Measurements from ENCODE around the gene SCO2. TPM values are rescaled to one million over a fixed set of nuclear protein-coding genes. Genes with fewer than 3 reads are reported as not detected.
A peak's percentile ranks its signal among the peaks of the same experiment; 100 is the strongest.

Gene SCO2
- total and polyA plus RNA-seq, 2 of the 13 experiments (the other 11 are each of a cell fraction or from before 2014, with no cell fraction given): 0.32 to 3.7 TPM

DNA sequence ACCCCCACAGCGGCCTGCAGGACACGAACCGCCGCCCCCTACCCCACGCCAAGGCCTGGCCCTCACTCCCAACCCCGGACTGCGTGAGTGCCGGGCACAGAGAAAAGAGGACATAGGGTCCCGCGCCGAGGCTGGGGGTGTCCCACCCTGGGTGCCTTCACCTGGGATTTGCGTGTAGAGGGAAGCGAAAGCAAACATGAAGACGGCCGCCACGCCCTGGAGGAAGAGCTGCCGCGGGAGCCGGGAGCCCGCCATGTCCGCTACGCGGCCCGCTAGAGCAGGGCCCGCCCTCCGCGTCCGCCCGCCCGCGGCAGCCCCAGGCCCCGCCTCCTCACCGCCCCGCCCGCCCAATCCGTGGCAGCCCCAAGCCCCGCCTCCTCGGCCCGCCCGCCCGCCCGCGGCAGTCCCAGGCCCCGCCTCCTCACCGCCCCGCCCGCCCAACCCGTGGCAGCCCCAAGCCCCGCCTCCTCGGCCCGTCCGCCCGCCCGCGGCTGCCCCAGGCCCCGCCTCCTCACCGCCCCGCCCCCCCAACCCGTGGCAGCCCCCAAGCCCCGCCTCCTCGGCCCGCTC is 17.9 kb downstream of the SCO2 start, which contains the start of gene LMF2 (continued):
- TF ChIP-seq ZBTB42 (CRISPR knock-in tag; IDR thresholded peaks at IDR 0.05) (no peak), ZNF598 (CRISPR knock-in tag; IDR thresholded peaks at IDR 0.05; ENCODE audit: borderline replicate concordance) (no peak), TBX2 (CRISPR knock-in tag; IDR thresholded peaks at IDR 0.05; ENCODE audit: borderline replicate concordance) (no peak), ZNF563 (CRISPR knock-in tag; IDR thresholded peaks at IDR 0.05) (0 out of 2 replicates have a peak, but pooled peaks have one; percentile 45), NR3C1 (CRISPR knock-in tag; IDR thresholded peaks at IDR 0.05) (no peak), ZNF607 (CRISPR knock-in tag; IDR thresholded peaks at IDR 0.05; ENCODE audit: borderline replicate concordance) (no peak), HIVEP1 (CRISPR knock-in tag; IDR thresholded peaks at IDR 0.05) (no peak), NONO (IDR thresholded peaks at IDR 0.05) (no peak), NONO (CRISPR knock-in tag; conservative IDR thresholded peaks at IDR 0.05) (no peak), ZNF350 (CRISPR knock-in tag; IDR thresholded peaks at IDR 0.05; ENCODE audit: borderline replicate concordance, low read depth) (no peak), HOXA5 (CRISPR knock-in tag; IDR thresholded peaks at IDR 0.05) (0 out of 2 replicates have a peak, but pooled peaks have one; percentile 50), ZNF615 (CRISPR knock-in tag; IDR thresholded peaks at IDR 0.05; ENCODE audit: borderline replicate concordance) (no peak), PHF21A (CRISPR knock-in tag; IDR thresholded peaks at IDR 0.05) (no peak), TCF12 (IDR thresholded peaks at IDR 0.05) (no peak), TCF12 (CRISPR knock-in tag; IDR thresholded peaks at IDR 0.05) (no peak), RBFOX2 (IDR thresholded peaks at IDR 0.05; ENCODE audit: low read depth, low read length) (no peak), TEAD3 (CRISPR knock-in tag; optimal IDR thresholded peaks at IDR 0.05; ENCODE audit: borderline replicate concordance) (no peak), RBM22 (optimal IDR thresholded peaks at IDR 0.05; ENCODE audit: low read length) (no peak), BCL6 (CRISPR knock-in tag; IDR thresholded peaks at IDR 0.05) (no peak), SRSF4 (IDR thresholded peaks at IDR 0.05; ENCODE audit: low read depth, low read length, poor library complexity, severe bottlenecking) (no peak), ZNF878 (CRISPR knock-in tag; IDR thresholded peaks at IDR 0.05) (no peak), ZNF296 (CRISPR knock-in tag; conservative IDR thresholded peaks at IDR 0.05) (no peak), YEATS2 (CRISPR knock-in tag; IDR thresholded peaks at IDR 0.05; ENCODE audit: borderline replicate concordance) (no peak; the same call in 1 of the 2 replicates), ZNF501 (CRISPR knock-in tag; IDR thresholded peaks at IDR 0.05) (no peak; the same call in 1 of the 2 replicates)
- TF ChIP-seq, protein P1, sequence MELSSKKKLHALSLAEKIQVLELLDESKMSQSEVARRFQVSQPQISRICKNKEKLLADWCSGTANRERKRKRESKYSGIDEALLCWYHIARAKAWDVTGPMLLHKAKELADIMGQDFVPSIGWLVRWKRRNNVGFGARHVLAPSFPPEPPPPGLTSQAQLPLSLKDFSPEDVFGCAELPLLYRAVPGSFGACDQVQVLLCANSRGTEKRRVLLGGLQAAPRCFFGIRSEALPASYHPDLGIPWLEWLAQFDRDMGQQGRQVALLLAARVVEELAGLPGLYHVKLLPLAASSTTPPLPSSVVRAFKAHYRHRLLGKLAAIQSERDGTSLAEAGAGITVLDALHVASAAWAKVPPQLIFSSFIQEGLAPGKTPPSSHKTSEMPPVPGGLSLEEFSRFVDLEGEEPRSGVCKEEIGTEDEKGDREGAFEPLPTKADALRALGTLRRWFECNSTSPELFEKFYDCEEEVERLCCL (CRISPR knock-in tag; IDR thresholded peaks at IDR 0.05; ENCODE audit: borderline replicate concordance): no peak; the same call in 1 of the 2 replicates
- TF ChIP-seq, protein P2, sequence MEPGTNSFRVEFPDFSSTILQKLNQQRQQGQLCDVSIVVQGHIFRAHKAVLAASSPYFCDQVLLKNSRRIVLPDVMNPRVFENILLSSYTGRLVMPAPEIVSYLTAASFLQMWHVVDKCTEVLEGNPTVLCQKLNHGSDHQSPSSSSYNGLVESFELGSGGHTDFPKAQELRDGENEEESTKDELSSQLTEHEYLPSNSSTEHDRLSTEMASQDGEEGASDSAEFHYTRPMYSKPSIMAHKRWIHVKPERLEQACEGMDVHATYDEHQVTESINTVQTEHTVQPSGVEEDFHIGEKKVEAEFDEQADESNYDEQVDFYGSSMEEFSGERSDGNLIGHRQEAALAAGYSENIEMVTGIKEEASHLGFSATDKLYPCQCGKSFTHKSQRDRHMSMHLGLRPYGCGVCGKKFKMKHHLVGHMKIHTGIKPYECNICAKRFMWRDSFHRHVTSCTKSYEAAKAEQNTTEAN (CRISPR knock-in tag; conservative IDR thresholded peaks at IDR 0.05): no peak
- TF ChIP-seq, protein P3, sequence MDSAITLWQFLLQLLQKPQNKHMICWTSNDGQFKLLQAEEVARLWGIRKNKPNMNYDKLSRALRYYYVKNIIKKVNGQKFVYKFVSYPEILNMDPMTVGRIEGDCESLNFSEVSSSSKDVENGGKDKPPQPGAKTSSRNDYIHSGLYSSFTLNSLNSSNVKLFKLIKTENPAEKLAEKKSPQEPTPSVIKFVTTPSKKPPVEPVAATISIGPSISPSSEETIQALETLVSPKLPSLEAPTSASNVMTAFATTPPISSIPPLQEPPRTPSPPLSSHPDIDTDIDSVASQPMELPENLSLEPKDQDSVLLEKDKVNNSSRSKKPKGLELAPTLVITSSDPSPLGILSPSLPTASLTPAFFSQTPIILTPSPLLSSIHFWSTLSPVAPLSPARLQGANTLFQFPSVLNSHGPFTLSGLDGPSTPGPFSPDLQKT (CRISPR knock-in tag; IDR thresholded peaks at IDR 0.05; ENCODE audit: borderline replicate concordance): no peak
- TF ChIP-seq, protein P4, sequence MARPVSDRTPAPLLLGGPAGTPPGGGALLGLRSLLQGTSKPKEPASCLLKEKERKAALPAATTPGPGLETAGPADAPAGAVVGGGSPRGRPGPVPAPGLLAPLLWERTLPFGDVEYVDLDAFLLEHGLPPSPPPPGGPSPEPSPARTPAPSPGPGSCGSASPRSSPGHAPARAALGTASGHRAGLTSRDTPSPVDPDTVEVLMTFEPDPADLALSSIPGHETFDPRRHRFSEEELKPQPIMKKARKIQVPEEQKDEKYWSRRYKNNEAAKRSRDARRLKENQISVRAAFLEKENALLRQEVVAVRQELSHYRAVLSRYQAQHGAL (CRISPR knock-in tag; IDR thresholded peaks at IDR 0.05; ENCODE audit: not compliant biosample characterization): no peak

All from HepG2 (cell line).